Vagina (tissue), 2 donors: ENCODE results near the gene MIPEP. TPM values are rescaled to one million over a fixed set of nuclear protein-coding genes. Genes with fewer than 3 reads are reported as not detected.

ENCODE experiments used
- DNase-seq, 2 donors: peaks; one replicate each; pipeline ENCODE4 v3.0.0-alpha.2; 2017; ENCODE audit errors: extremely low spot score in 2 of 2
- H3K27ac ChIP-seq: fragments of 200-600 bp; sonication (generic); one replicate; pipeline ENCODE4 v1.5.1; 2019
- H3K27me3 ChIP-seq: fragments of 200-600 bp; sonication (generic); one replicate; pipeline ENCODE4 v1.5.1; 2019
- H3K36me3 ChIP-seq, 2 donors: fragments of 200-600 bp; sonication (generic); one replicate each; pipeline ENCODE4 v1.5.1; 2017 to 2019
- H3K4me1 ChIP-seq: fragments of 200-600 bp; sonication (generic); one replicate; pipeline ENCODE4 v1.5.1; 2019
- H3K4me3 ChIP-seq, 2 donors: fragments of 200-600 bp; sonication (generic); 1 replicate in 1 of 2; 2 replicates in 1 of 2; pipeline ENCODE4 v1.5.1; 2016 to 2019
- H3K9me3 ChIP-seq: fragments of 200-600 bp; sonication (generic); one replicate; pipeline ENCODE4 v1.5.1; 2019
- POLR2A ChIP-seq, 2 donors: fragments of 450-650 bp; IDR thresholded peaks; one replicate each; pipeline ENCODE4 v1.6.1; 2017; ENCODE audit warnings: antibody characterized with exemption in 2 of 2, mild to moderate bottlenecking in 2 of 2, moderate library complexity in 2 of 2
- POLR2AphosphoS5 ChIP-seq, 2 donors: sonication (generic); formaldehyde crosslinking; IDR thresholded peaks; one replicate each; pipeline ENCODE4 v1.9.0; 2017; ENCODE audit warnings: antibody characterized with exemption in 2 of 2, mild to moderate bottlenecking in 2 of 2, low read depth in 1 of 2; ENCODE audit not compliant: insufficient read depth in 1 of 2
- intact Hi-C: fragments of 100-400 bp; cut with DNase I; formaldehyde crosslinking; loops from one replicate; pipeline ENCODE4 v1.15.1; 2023
- total RNA-seq: library from RNA; depleted of rRNA; stranded (reverse); fragments of >200 nt; gene quantifications from one replicate; pipeline ENCODE4 v1.2.3, GENCODE V29; 2016
- TF ChIP-seq, protein P1 (sequence below), 3 experiments: fragments of 450-650 bp in 2 of 3; fragments of 200-600 bp in 1 of 3; sonication (generic) in 1 of 3; IDR thresholded peaks; one replicate each; pipeline ENCODE4 v1.5.1; 2017 to 2019; ENCODE audit warnings: antibody characterized with exemption in 3 of 3, mild to moderate bottlenecking in 2 of 3, moderate library complexity in 2 of 3

Gene MIPEP
- total RNA-seq, 1 donor from 2014 or later, result 13.3 TPM

DNA sequence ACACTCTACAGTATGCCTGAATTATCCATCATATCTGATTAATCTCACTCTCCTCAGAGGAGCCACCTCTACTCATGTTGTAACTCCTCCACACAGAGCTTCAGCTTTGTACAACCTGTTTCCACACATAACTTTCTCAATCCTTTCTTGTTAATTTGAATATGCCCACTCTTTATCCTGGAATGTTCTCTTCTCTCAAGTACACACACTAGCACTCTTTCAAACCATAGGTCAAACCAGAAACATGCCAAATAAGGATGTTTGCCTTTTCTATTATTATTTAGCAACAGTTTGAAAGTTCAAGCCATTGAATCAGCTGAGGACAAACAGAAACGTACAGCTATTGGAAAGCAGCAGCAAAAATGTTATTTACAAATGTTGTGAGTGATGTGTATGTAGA is 110.3 kb downstream of the MIPEP start:
- Histone ChIP-seq H3K9me3 (no peaks in the 10 kb centered on the region), H3K4me1 (no peaks in the 10 kb centered on the region), H3K4me3 (no peak overlapping the region), H3K36me3 (no peaks in the 10 kb centered on the region), H3K27me3 (no peaks in the 10 kb centered on the region), H3K27ac (no peak overlapping the region)
- intact Hi-C loops, result no loop called here
- no peak for DNase-seq
- TF ChIP-seq POLR2AphosphoS5 (IDR thresholded peaks at IDR 0.05; ENCODE audit: insufficient read depth in 1 of 2, low read depth in 1 of 2) (no peak), POLR2A (IDR thresholded peaks at IDR 0.05) (no peak)
- TF ChIP-seq, protein P1, sequence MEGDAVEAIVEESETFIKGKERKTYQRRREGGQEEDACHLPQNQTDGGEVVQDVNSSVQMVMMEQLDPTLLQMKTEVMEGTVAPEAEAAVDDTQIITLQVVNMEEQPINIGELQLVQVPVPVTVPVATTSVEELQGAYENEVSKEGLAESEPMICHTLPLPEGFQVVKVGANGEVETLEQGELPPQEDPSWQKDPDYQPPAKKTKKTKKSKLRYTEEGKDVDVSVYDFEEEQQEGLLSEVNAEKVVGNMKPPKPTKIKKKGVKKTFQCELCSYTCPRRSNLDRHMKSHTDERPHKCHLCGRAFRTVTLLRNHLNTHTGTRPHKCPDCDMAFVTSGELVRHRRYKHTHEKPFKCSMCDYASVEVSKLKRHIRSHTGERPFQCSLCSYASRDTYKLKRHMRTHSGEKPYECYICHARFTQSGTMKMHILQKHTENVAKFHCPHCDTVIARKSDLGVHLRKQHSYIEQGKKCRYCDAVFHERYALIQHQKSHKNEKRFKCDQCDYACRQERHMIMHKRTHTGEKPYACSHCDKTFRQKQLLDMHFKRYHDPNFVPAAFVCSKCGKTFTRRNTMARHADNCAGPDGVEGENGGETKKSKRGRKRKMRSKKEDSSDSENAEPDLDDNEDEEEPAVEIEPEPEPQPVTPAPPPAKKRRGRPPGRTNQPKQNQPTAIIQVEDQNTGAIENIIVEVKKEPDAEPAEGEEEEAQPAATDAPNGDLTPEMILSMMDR (IDR thresholded peaks at IDR 0.05), result no peak

DNA sequence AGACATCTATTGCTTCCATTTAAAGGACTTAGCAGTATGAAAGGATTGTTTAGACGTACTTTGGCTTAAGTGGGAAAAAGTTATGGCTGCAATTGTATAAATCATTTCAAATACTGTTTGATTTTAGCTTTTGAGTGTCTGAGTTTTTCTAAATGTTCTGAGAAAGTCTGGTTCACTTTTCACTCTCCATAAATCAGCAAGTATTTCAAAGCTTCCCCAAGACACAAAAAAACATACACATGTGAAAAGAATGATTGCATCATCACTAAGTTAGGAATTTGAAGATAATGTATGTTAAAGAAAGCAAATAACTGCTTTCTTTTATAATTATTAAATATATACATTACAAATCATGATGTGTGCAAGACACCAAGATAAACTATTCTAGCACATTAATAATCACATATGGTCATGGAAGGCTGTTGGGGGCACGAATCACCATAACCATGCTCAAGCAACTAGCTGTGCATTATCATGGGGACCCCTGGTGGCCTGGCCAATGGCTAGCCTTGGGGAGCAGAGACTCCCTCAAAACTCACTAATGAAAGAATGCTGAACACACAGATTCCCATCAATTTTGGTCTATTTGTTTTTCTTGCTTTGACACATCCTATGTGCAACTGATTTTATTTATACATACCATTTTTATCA is 111.1 kb downstream of the MIPEP start:
- TF ChIP-seq POLR2AphosphoS5 (IDR thresholded peaks at IDR 0.05; ENCODE audit: insufficient read depth in 1 of 2, low read depth in 1 of 2) (no peak), POLR2A (IDR thresholded peaks at IDR 0.05) (no peak)

DNA sequence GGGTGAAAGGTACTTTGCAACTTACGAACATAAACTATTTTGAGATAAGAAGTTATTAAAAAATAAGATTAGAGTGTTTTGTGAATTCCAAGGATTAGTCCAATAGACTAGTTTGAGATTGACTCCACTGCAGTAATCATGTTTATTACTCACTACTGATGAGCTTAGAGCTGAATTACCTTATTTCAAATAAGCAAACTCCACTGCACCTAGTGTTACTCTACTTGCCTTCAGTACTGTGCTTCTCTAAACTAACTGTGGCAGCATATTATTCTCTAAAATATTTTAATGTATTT is 111.7 kb downstream of the MIPEP start:
- Histone ChIP-seq H3K4me3 (no peak overlapping the region), H3K36me3 (no peaks in the 10 kb centered on the region), H3K27ac (no peak overlapping the region), H3K9me3 (no peaks in the 10 kb centered on the region), H3K4me1 (peaks cover under 1% of the 10 kb centered on the region), H3K27me3 (no peaks in the 10 kb centered on the region)
- no peak for DNase-seq
- TF ChIP-seq POLR2AphosphoS5 (IDR thresholded peaks at IDR 0.05; ENCODE audit: insufficient read depth in 1 of 2, low read depth in 1 of 2), result no peak
- intact Hi-C loops, result no loop called here

More for the DNA sequence above, 111.1 kb downstream of the MIPEP start:
- H3K36me3 ChIP-seq, result no peaks in the 10 kb centered on the region
- H3K27ac ChIP-seq, result no peak overlapping the region
- DNase-seq, result no peak
- H3K4me1 ChIP-seq, result no peaks in the 10 kb centered on the region
- H3K9me3 ChIP-seq, result no peaks in the 10 kb centered on the region
- no peaks in the 10 kb centered on the region for H3K27me3 ChIP-seq
- no peak overlapping the region for H3K4me3 ChIP-seq
- intact Hi-C loops, result no loop called here

DNA sequence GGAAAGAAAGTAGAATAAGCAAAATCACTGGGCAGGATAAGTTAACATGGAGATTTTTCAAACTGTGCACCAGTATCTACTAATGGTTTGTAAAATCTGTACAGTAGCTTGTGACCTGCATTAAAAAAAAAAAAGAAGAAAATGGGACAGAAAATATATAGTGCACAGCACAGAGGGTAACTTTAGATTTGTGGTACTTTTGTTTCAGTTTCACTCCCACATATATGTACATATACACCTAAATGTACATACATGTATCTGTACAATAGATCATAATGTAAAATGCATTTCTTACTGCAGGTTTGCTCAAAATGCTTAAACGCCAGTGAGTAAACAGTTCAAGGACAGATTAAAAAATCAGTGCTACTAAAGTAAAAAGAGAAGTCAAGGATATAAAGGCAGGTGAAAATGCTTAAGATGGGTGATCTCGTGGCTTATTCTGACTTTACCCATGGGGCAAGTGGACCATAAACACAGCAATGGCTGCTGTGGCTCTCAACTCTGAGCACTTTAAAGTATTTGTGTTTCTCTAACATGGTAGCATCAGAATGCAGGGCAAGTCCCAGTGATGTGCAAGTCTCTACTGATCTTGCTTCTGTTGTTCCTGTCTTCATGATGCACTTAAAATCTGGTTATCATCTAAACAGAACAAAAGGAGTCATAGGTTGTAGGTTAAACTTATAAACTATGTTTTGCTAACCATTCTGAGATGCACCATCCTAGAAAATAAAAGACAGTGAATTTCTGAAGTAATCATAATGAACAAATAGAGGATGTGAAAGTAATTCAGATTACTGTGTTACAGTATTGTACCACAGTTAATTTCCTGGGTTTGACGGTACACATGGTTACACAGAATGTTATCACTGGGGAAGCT is 112.3 kb downstream of the MIPEP start:
- no peaks in the 10 kb centered on the region for H3K36me3 ChIP-seq
- DNase-seq, result no peak
- TF ChIP-seq POLR2AphosphoS5 (IDR thresholded peaks at IDR 0.05; ENCODE audit: insufficient read depth in 1 of 2, low read depth in 1 of 2), result no peak
- no peak for TF ChIP-seq POLR2A (IDR thresholded peaks at IDR 0.05)
- peaks cover 7% of the 10 kb centered on the region for H3K4me1 ChIP-seq
- H3K27ac ChIP-seq, result no peak overlapping the region
- H3K9me3 ChIP-seq, result no peaks in the 10 kb centered on the region
- no peak overlapping the region for H3K4me3 ChIP-seq
- H3K27me3 ChIP-seq, result no peaks in the 10 kb centered on the region
- intact Hi-C loops, result no loop called here

DNA sequence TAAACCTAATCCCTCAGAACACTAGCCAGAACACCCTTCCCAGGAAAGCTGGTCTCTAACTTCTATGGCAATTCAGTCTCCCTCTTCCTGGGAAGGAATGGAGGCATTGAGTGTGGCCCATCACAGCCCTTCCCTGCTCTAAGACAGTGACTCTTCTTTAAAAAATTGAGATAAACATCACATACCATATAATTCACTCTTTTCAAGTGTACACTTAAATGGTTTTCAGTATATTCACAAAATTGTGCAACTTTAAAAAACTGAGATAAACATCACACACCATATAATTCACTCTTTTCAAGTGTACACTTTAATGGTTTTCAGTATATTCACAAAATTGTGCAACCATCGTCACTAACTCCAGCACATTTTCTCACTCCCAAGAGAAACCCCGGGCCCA is 116.5 kb downstream of the MIPEP start:
- H3K27me3 ChIP-seq, result no peaks in the 10 kb centered on the region
- DNase-seq, result no peak
- H3K27ac ChIP-seq, result no peak overlapping the region
- no peaks in the 10 kb centered on the region for H3K9me3 ChIP-seq
- no peak overlapping the region for H3K4me3 ChIP-seq
- peaks cover 12% of the 10 kb centered on the region for H3K4me1 ChIP-seq
- TF ChIP-seq POLR2AphosphoS5 (IDR thresholded peaks at IDR 0.05; ENCODE audit: insufficient read depth in 1 of 2, low read depth in 1 of 2), result no peak
- TF ChIP-seq POLR2A (IDR thresholded peaks at IDR 0.05), result no peak
- TF ChIP-seq, protein P1 (IDR thresholded peaks at IDR 0.05), result no peak
- intact Hi-C loops, result no loop called here
- H3K36me3 ChIP-seq, result no peaks in the 10 kb centered on the region

DNA sequence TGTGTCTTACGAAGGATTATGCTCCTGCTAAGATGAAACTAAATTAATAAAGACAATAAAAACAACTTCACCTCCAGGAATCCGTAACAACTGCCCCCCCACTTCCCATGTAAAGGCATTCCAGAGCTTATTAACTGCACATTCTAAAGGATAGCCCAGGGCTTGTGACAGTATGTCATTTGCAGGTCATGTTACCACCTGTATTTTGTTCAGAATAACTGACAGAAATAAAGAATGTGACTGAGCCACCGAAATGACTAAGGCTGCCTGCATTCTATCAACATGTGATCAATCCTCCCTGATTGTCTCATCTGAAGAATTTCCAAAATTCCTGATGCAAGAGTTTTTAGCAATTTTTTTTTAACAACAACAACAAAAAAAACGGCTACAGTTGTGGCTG is 117.2 kb downstream of the MIPEP start:
- no peaks in the 10 kb centered on the region for H3K27me3 ChIP-seq
- H3K4me1 ChIP-seq, result peaks cover 12% of the 10 kb centered on the region
- no peak overlapping the region for H3K4me3 ChIP-seq
- intact Hi-C loops, result no loop called here
- no peak for DNase-seq
- H3K27ac ChIP-seq, result no peak overlapping the region
- TF ChIP-seq, protein P1 (IDR thresholded peaks at IDR 0.05), result no peak
- no peak for TF ChIP-seq POLR2A (IDR thresholded peaks at IDR 0.05)
- TF ChIP-seq POLR2AphosphoS5 (IDR thresholded peaks at IDR 0.05; ENCODE audit: insufficient read depth in 1 of 2, low read depth in 1 of 2), result no peak
- H3K36me3 ChIP-seq, result no peaks in the 10 kb centered on the region
- no peaks in the 10 kb centered on the region for H3K9me3 ChIP-seq
